Body of pancreas (tissue), 4 donors: Measurements from ENCODE around the gene GADD45B. TPM values are rescaled to one million over a fixed set of nuclear protein-coding genes. Genes with fewer than 3 reads are reported as not detected.
"Not testable (repeated sequence)": the region's sequence is repeated elsewhere in the genome, so short reads cannot be mapped to it uniquely, and the experiment has no call there.

Source experiments
- ATAC-seq: fragments of 150-250 bp; one replicate; pipeline ENCODE4 v1.9.1; 2016
- DNase-seq, 4 donors: peaks; one replicate each; pipeline ENCODE4 v3.0.0-alpha.2; 2019
- H3K27ac ChIP-seq, 4 donors: fragments of 200-600 bp; sonication (generic); 1 replicate in 3 of 4; 2 replicates in 1 of 4; pipeline versions ENCODE4 v1.5.1 to v1.6.1; 2016 to 2019; ENCODE audit warnings: mild to moderate bottlenecking in 1 of 4, mixed read lengths in 1 of 4, moderate library complexity in 1 of 4
- H3K27me3 ChIP-seq, 2 donors: fragments of 200-600 bp; sonication (generic); one replicate each; pipeline ENCODE4 v1.6.0; 2016; ENCODE audit warnings: mild to moderate bottlenecking in 1 of 2
- H3K36me3 ChIP-seq, 2 donors: fragments of 200-600 bp; sonication (generic); replicated peaks in 1 of 2; 2 replicates each; pipeline ENCODE4 v1.5.1; 2016; ENCODE audit warnings: low read depth in 2 of 2; ENCODE audit not compliant: insufficient read depth in 1 of 2
- H3K4me1 ChIP-seq: fragments of 200-600 bp; sonication (generic); one replicate; pipeline ENCODE4 v1.6.0; 2016
- H3K4me3 ChIP-seq, 2 donors: fragments of 200-600 bp; sonication (generic); 1 replicate in 1 of 2; 2 replicates in 1 of 2; pipeline ENCODE4 v1.5.1; 2016 to 2019
- H3K9me3 ChIP-seq, 3 donors: fragments of 200-600 bp; sonication (generic); 1 replicate in 2 of 3; 2 replicates in 1 of 3; pipeline ENCODE4 v1.5.1; 2016
- POLR2A ChIP-seq, 3 donors: fragments of 450-650 bp; IDR thresholded peaks; one replicate each; pipeline ENCODE4 v1.6.1; 2016; ENCODE audit warnings: antibody characterized with exemption in 3 of 3, mild to moderate bottlenecking in 2 of 3
- WGBS, 2 donors: methylation state at CpG; one replicate each; pipeline ENCODE4 v1.1.5; 2017; 5-methylcytosine and 5-hydroxymethylcytosine counted together
- intact Hi-C: fragments of 100-400 bp; cut with DNase I; formaldehyde crosslinking; loops from one replicate; pipeline ENCODE4 v1.15.1; 2023
- total RNA-seq, 2 donors: library from RNA; depleted of rRNA; stranded (reverse); fragments of >200 nt; gene quantifications; one replicate each; pipeline ENCODE4 v1.1.0, GENCODE V29; 2016
- TF ChIP-seq, protein P1 (sequence below), 7 experiments: fragments of 450-650 bp in 4 of 7; fragments of 200-600 bp in 3 of 7; sonication (generic) in 3 of 7; IDR thresholded peaks; one replicate each; pipeline ENCODE4 v1.5.1; 2016 to 2019; ENCODE audit warnings: antibody characterized with exemption in 7 of 7

The GADD45B gene
- total RNA-seq, 2 donors from 2014 or later: 68.0 to 84.7 TPM

DNA sequence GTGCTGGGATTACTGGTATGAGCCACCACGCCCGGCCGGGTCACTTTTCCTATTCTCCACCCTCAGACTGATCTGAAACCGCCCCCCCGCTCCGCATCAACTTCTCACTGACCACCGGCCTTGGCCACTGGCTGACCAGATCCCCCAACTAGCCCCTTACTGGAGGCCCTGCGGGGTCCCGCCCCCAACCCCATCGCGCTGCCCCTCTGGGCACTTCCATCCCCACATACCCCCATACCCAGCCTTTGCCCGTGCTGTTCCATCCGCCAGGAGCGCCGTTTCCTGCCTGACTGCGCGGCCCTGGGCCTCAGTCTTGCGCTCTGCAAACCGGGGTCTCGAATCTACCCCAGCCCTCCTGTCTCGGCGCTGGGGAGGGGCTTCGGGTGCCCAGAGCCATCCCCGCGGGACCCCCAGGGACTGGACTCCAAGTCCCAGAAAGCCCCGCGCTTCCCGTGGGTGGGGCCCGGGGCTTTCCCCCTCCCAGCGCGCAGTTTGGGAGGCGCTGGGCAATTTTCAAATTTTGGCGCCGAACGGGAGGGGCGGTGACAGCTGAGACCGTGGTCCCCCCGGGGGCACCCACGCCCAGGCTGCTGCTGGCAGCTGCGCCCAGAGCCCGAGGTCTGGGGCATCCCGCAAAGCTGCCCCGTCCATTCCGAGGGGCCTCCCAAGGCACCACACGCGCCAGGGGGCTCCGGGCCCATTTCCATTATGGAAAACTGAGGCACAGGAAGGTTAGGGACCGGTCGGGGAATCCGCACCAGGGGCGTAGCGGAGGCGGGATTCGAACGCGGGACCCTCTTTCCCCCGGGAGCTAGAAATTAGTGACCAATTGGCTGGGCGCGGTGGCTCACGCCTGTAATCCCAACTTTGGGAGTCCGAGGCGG lies 13.9 kb upstream of the GADD45B start:
- Histone ChIP-seq H3K9me3 (no peaks in the 10 kb centered on the region), H3K4me3 (peak overlapping the region in 1 of 2 donors; percentile 52), H3K27ac (peak overlapping the region in 1 of 4 donors; percentile 37), H3K27me3 (no peaks in the 10 kb centered on the region), H3K4me1 (peaks cover 20% of the 10 kb centered on the region), H3K36me3 (no peaks in the 10 kb centered on the region)
- DNase-seq: peak; percentile 14 to 39 (median 34)
- 3 to 20% methylated on average over 9 to 62 of the region's 62 CpGs for WGBS, 2 donors
- TF ChIP-seq, protein P1, sequence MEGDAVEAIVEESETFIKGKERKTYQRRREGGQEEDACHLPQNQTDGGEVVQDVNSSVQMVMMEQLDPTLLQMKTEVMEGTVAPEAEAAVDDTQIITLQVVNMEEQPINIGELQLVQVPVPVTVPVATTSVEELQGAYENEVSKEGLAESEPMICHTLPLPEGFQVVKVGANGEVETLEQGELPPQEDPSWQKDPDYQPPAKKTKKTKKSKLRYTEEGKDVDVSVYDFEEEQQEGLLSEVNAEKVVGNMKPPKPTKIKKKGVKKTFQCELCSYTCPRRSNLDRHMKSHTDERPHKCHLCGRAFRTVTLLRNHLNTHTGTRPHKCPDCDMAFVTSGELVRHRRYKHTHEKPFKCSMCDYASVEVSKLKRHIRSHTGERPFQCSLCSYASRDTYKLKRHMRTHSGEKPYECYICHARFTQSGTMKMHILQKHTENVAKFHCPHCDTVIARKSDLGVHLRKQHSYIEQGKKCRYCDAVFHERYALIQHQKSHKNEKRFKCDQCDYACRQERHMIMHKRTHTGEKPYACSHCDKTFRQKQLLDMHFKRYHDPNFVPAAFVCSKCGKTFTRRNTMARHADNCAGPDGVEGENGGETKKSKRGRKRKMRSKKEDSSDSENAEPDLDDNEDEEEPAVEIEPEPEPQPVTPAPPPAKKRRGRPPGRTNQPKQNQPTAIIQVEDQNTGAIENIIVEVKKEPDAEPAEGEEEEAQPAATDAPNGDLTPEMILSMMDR (IDR thresholded peaks at IDR 0.05): peak in 2 of 7 experiments; percentile 22 to 34
- TF ChIP-seq POLR2A (IDR thresholded peaks at IDR 0.05): no peak
- ATAC-seq: peak; percentile 26
- intact Hi-C loops: no loop called here

DNA sequence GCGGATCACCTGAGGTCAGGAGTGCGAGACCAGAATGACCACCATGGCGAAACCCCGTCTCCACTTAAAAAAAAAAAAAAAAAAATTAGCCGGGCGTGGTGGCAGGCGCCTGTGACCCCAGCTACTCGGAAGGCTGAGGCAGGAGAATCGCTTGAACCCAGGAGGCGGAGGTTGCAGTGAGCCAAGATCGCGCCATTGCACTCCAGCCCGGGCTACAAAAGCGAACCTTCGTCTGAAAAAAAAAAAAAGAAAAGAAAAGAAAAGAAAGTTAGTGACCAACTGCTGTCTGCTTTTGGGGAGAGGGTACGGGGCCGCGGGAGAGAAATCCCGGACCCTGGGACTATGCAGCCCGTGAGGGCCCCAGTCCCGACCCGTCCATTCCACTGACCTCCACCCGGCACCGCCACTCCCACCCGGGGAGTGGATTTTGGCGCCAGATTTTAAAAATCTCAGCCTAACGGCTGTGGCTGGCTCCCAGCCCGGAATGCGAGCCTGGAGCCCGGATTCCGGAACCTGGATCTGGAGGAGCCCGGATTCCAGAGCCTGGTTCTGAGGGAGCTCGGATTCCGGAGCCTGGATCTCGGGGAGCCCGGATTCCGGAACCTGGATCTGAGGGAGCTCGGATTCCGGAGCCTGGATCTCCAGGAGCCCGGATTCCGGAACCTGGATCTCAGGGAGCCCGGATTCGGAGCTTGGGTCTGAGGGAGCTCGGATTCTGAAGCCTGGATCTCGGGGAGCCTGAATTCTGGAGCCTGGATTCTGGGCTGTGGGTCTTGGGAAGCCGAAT lies 13.1 kb upstream of the GADD45B start:
- no peaks in the 10 kb centered on the region for H3K36me3 ChIP-seq
- DNase-seq (peak; percentile 86 to 90 (median 88)), ATAC-seq (peak; percentile 90)
- no peaks in the 10 kb centered on the region for H3K27me3 ChIP-seq
- TF ChIP-seq POLR2A (IDR thresholded peaks at IDR 0.05): no peak
- TF ChIP-seq, protein P1 (IDR thresholded peaks at IDR 0.05): peak in 1 of 7 experiments; percentile 10
- intact Hi-C loops: no loop called here
- peaks cover 16% of the 10 kb centered on the region for H3K4me1 ChIP-seq
- H3K27ac ChIP-seq: peak overlapping the region in 2 of 4 donors; percentile 32 to 37
- H3K9me3 ChIP-seq: no peaks in the 10 kb centered on the region
- no peak overlapping the region for H3K4me3 ChIP-seq
- WGBS, 2 donors: 4 to 17% methylated on average over 30 to 46 of the region's 46 CpGs

DNA sequence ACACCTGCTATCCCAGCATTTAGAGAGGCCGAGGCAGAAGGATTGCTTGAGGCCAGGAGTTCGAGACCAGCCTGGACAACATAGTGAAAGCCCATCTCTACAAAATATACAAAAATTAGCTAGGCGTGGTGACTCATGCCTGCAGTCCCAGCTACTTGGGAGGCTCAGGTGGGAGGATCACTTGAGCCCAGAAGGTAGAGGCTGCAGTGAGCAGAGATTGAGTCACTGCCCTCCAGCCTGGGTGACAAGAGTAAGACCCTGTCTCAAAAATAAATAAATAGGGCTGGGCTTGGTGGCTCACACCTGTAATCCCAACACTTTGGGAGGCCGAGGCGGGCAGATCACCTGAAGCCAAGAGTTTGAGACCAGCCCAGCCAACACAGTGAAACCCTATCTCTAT lies 12.2 kb upstream of the GADD45B start:
- H3K9me3 ChIP-seq, H3K4me3 ChIP-seq, H3K36me3 ChIP-seq, intact Hi-C loops, DNase-seq, H3K27me3 ChIP-seq, ATAC-seq: not testable (repeated sequence)
- Histone ChIP-seq H3K27ac (peak overlapping the region in 1 of 4 donors; percentile 32), H3K4me1 (peaks cover 16% of the 10 kb centered on the region)
- WGBS, 2 donors: 84 to 95% methylated on average over 5 of the region's 5 CpGs

DNA sequence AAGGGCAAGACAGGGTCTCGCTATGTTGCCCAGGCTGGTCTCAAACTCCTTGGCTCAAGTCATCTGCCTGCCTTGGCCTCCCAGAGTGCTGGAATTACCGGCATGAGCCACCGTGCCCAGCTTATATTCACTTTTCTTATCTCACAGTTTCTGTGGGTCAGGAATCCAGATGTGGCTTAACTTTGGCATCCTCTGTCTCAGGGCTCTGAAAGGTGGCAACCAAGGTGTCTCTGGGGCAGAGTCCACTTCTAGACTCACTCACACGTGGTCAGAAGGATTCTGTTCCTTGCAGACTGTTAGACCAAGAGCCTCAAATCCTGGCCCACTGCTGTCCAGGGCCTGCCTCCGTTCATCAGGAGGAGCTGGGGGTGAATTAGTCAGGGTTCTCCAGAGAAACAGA lies 11.5 kb upstream of the GADD45B start:
- ATAC-seq (no peak), DNase-seq (no peak)
- 55 to 56% methylated on average over 5 of the region's 5 CpGs for WGBS, 2 donors
- Histone ChIP-seq H3K4me3 (no peak overlapping the region), H3K36me3 (no peaks in the 10 kb centered on the region), H3K4me1 (peaks cover 16% of the 10 kb centered on the region), H3K9me3 (no peaks in the 10 kb centered on the region), H3K27me3 (no peaks in the 10 kb centered on the region), H3K27ac (no peak overlapping the region)
- intact Hi-C loops: no loop called here
- TF ChIP-seq POLR2A (IDR thresholded peaks at IDR 0.05): no peak
- TF ChIP-seq, protein P1 (IDR thresholded peaks at IDR 0.05): no peak

DNA sequence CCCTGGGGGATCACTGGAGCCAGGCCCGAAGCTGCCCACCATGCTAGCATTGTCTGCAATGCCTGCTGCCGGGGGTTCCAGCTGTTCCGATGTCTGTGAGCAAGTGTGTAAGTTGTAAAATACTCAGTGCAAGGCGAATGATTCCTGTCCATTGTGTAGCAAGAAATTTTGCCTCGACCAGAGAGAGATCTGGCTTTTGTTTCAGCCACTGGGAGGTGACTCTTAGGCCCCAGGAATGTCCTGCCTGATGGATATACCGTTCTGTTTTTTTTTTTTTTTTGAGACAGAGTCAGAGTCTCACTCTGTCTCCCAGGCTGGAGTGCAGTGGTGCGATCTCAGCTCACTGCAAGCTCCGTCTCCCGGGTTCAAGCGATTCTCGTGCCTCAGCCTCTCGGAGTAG lies 7.3 kb upstream of the GADD45B start:
- Histone ChIP-seq H3K27me3 (no peaks in the 10 kb centered on the region), H3K4me1 (no peaks in the 10 kb centered on the region), H3K4me3 (no peak overlapping the region), H3K36me3 (no peaks in the 10 kb centered on the region), H3K9me3 (no peaks in the 10 kb centered on the region), H3K27ac (no peak overlapping the region)
- no peak for ATAC-seq
- no peak for DNase-seq
- TF ChIP-seq, protein P1 (IDR thresholded peaks at IDR 0.05): no peak
- no peak for TF ChIP-seq POLR2A (IDR thresholded peaks at IDR 0.05)
- intact Hi-C loops: no loop called here
- WGBS, 2 donors: 79 to 82% methylated on average over 12 of the region's 12 CpGs
